RWPE2 (cell line): ENCODE results near the gene FIBCD1.

ENCODE experiments used
- ATAC-seq: fragments of 200-7000 bp; cut with Tn5 transposase; 3 replicates; pipeline ENCODE4 v1.9.1; 2021; ENCODE audit warnings: low read depth
- DNase-seq: peaks from one replicate; pipeline ENCODE4 v3.0.0-alpha.2; 2020; ENCODE audit warnings: low spot score
- H3K27ac ChIP-seq: fragments of 450-650 bp; 2 replicates; pipeline ENCODE4 v1.5.1; 2017; ENCODE audit warnings: mild to moderate bottlenecking; ENCODE audit not compliant: poor library complexity, severe bottlenecking
- H3K27me3 ChIP-seq: fragments of 250-450 bp; sonication (Bioruptor Pico); 2 replicates; pipeline ENCODE4 v1.5.1; 2021; ENCODE audit warnings: mild to moderate bottlenecking, moderate library complexity; ENCODE audit not compliant: insufficient read depth, poor library complexity, severe bottlenecking
- H3K36me3 ChIP-seq: fragments of 250-450 bp; sonication (Bioruptor Pico); 2 replicates; pipeline ENCODE4 v1.5.1; 2020; ENCODE audit warnings: low read depth, mild to moderate bottlenecking, moderate library complexity
- H3K4me1 ChIP-seq: fragments of 250-450 bp; sonication (Bioruptor Pico); 2 replicates; pipeline ENCODE4 v1.5.1; 2021; ENCODE audit warnings: mild to moderate bottlenecking, moderate library complexity; ENCODE audit not compliant: insufficient read depth, poor library complexity, severe bottlenecking
- H3K4me3 ChIP-seq: fragments of 250-450 bp; sonication (Bioruptor Pico); 2 replicates; pipeline ENCODE4 v1.5.1; 2021; ENCODE audit warnings: mild to moderate bottlenecking, moderate library complexity; ENCODE audit not compliant: severe bottlenecking
- H3K9me3 ChIP-seq: fragments of 250-450 bp; sonication (Bioruptor Pico); 2 replicates; pipeline ENCODE4 v1.5.1; 2021; ENCODE audit warnings: mild to moderate bottlenecking, moderate library complexity; ENCODE audit not compliant: severe bottlenecking
- CTCF ChIP-seq: fragments of 450-650 bp; IDR thresholded peaks from one replicate; pipeline ENCODE4 v1.5.1; 2017; ENCODE audit warnings: mild to moderate bottlenecking, moderate library complexity; ENCODE audit not compliant: poor library complexity, severe bottlenecking

FIBCD1 gene

DNA sequence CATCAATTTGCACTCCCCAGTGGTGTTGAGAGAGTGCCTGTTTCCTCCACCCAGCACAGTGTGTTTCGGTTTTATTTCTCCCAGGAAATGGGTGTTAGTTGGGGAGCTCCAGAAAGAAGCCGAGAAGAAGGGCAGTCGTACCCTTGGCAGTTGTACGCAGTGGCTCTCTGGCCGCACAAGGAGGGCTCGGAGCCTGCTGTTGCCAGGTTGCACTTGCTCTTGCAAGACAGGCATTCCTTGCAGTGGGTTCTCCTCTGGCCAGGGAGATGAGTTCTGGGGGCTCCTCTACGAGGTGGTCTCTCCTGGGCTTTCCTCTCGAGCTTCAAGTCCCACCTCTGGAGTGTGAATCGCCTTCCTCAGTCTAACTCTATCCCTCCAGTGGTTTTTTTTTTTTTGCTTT, 71.5 kb downstream of the FIBCD1 start:
- DNase-seq (no peak), ATAC-seq (no peak)
- TF ChIP-seq CTCF: no peak
- peaks cover 76% of the 10 kb centered on the region for H3K36me3 ChIP-seq
- no peak overlapping the region for H3K27ac ChIP-seq
- H3K27me3 ChIP-seq: no peaks in the 10 kb centered on the region
- no peak overlapping the region for H3K4me3 ChIP-seq
- peaks cover 13% of the 10 kb centered on the region for H3K9me3 ChIP-seq
- H3K4me1 ChIP-seq: no peaks in the 10 kb centered on the region

DNA sequence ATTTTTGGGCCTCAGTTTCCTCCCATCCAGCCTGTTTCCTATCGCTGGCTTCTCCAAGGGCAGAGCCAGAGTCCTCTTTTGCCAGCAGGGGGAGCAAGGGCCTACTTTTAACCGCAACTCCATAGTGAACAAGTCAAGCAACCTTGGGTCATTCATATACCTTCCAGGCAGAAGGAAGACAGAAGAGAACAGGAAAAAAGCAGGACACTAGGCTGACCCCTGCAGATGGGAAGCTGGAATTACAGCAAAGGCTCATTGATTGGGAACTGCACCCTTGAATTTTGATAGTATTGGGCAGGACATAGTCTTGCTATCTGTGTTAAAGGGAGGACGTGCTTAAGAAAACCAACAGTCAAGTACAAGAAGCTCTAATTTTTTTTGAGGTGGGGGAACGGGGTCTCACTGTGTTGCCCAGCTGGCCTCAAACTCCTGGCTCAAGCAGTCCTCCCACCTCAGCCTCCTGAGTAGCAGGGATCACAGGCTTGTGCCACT, 72.5 kb downstream of the FIBCD1 start:
- Histone ChIP-seq H3K27ac (no peak overlapping the region), H3K4me1 (no peaks in the 10 kb centered on the region), H3K36me3 (peaks cover 72% of the 10 kb centered on the region), H3K27me3 (no peaks in the 10 kb centered on the region), H3K4me3 (no peak overlapping the region), H3K9me3 (peaks cover 13% of the 10 kb centered on the region)
- no peak for DNase-seq
- TF ChIP-seq CTCF: peak; percentile 98
- ATAC-seq: peak; percentile 97

GRCh38 chr9:130865921-130866320, 73.1 kb downstream of the FIBCD1 start:
- peaks cover 6% of the 10 kb centered on the region for H3K4me1 ChIP-seq
- TF ChIP-seq CTCF: no peak
- H3K9me3 ChIP-seq: peaks cover 13% of the 10 kb centered on the region
- ATAC-seq (no peak), DNase-seq (no peak)
- H3K27me3 ChIP-seq: no peaks in the 10 kb centered on the region
- H3K4me3 ChIP-seq: no peak overlapping the region
- no peak overlapping the region for H3K27ac ChIP-seq
- H3K36me3 ChIP-seq: peaks cover 73% of the 10 kb centered on the region

GRCh38 chr9:130864541-130864940, 74.5 kb downstream of the FIBCD1 start:
- peaks cover 72% of the 10 kb centered on the region for H3K36me3 ChIP-seq
- H3K4me1 ChIP-seq: peaks cover 13% of the 10 kb centered on the region
- no peak overlapping the region for H3K27ac ChIP-seq
- DNase-seq: no peak
- no peak for ATAC-seq
- H3K9me3 ChIP-seq: peaks cover 8% of the 10 kb centered on the region
- H3K27me3 ChIP-seq: no peaks in the 10 kb centered on the region
- no peak for TF ChIP-seq CTCF
- H3K4me3 ChIP-seq: no peak overlapping the region

DNA sequence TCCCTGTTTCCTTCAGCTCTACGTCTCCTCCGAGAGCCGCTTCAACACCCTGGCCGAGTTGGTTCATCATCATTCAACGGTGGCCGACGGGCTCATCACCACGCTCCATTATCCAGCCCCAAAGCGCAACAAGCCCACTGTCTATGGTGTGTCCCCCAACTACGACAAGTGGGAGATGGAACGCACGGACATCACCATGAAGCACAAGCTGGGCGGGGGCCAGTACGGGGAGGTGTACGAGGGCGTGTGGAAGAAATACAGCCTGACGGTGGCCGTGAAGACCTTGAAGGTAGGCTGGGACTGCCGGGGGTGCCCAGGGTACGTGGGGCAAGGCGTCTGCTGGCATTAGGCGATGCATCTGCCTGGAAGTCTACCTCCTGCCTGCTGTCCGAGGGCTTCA, 76.3 kb downstream of the FIBCD1 start:
- no peaks in the 10 kb centered on the region for H3K9me3 ChIP-seq
- peaks cover 20% of the 10 kb centered on the region for H3K4me1 ChIP-seq
- peaks cover 73% of the 10 kb centered on the region for H3K36me3 ChIP-seq
- TF ChIP-seq CTCF: no peak
- DNase-seq (no peak), ATAC-seq (no peak)
- no peak overlapping the region for H3K4me3 ChIP-seq
- no peak overlapping the region for H3K27ac ChIP-seq
- no peaks in the 10 kb centered on the region for H3K27me3 ChIP-seq
